ENCODE measurements around the gene RTBDN.

RTBDN gene

DNA sequence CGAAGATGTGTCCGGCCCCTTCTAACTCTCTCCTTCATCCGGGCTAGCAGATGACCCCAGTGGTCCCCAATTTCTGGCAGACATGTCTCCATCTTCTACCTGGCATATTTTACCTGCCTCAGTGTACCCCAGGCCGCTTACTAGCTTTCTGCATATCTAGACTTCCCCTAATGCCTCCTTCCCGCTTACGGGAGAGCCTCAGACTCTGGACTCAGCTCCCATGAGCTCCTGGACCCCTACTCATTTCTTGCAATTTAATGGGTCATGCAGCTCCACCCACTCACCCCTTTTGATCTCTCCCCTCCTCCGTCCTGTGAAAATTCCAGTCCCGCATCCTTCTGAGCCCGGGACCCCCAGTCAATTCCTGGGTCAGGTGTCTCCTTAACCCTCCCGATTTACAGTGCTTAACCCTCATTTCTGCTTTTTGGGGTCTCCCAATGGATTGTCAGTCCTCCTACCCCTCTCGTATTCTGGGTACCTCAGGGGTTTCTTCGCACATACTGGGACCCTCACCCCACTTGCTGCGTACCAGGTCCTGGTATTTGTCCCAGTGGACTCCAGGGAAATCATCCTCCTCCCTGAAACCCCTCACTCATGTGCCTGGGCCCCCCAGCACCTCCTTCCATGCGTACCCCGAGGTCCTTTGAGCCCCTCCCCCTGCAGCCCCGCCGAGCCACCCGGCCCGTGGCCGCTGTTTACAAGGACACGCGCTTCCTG is 43.6 kb downstream of the RTBDN start:
- no peak for DNase-seq

DNA sequence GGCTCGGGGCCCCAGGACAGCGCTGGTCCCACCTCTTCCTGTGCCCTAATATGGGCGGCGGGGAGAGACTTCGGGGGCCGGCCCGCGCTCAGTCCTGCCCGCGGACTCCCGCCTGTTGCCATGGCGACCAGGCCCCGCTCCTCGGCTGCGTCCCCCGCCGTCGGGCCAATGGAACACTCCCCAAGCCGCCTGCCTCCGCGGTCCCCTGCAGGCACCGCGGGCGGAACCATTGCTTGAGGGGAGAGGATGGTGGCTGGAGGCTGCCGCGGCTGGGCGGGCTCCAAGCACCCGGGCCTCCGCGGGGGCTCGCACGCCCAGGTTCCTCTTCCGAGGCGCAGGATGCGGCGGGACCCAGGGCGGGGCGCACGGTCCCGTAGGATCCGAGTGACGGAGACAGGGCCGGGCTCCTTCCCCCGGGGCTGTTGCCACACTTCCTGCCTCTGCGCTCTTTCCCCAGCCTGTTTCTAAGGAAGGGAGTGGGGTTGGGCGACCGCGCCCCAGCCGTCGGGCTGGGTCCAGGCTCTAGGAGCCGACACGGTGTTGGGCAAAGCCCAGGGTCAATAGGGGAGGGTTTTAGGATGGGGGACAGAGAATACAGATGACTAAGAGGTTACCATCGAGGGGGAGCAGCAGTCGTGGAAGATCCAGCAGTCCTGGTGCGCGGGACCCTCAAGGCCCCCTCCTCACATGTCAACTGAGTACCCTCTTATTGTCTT is 44.3 kb downstream of the RTBDN start:
- peak; percentile 57 for DNase-seq

DNA sequence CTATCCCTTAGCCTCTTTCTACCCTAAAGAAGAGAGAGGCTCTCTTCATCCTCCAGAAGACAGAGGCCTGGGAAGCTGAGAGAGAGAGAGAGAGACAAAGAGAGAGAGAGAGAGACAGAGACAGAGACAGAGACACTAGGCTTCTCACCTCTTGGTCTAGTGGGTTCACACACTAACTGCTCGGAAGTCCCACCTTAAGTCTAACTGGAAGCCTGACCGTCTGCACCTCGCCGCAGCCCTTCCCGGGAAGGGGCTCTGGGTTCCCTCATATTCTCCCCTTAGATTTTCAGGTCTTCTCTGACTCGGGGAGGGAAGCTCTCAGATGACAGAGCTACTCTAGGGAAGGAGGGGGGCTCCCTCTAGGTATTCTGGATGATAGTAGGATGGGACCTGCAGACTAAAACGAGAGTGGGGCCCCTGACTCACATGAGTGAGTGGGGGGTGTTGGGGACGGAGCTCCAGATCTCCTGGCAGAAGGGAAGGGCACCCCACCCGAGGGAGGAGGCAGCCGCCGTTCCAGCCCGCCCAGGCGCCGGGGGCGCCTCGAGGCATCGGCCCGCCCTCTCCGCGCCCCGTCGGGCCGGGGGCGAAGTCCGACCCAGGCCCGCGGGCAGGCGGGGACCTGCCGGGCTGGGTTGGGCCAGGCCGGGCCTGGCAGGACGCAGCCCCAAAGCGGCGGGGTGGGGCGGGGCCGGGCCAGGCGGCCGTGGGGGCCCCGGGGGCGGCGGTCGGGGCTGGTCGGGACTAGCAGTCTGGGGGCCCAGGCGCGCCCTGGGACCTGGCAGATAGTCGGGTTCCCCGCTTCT is 45.1 kb downstream of the RTBDN start:
- DNase-seq = peak; percentile 23

DNA sequence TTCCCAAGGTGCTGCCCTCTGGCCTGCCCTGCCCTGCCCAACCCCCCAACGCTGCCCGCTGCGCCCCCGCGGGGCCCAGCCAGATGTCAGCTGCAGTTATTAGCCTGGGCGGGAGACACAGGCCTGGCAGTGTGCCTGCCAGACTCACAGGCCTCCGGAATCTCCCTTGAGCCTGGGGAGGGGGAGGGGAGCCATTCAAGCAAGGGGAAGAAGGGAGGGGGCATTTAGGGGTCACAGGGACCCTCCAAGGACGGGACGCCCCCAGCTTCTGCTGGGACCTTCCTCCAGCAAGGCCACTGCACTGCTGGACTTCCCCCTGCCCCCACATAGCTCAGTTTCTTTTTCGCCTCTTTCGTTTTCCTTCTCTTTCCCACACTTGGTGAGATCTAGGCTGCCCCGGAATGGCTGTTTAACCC is 45.7 kb downstream of the RTBDN start:
- DNase-seq = peak; percentile 21

DNA sequence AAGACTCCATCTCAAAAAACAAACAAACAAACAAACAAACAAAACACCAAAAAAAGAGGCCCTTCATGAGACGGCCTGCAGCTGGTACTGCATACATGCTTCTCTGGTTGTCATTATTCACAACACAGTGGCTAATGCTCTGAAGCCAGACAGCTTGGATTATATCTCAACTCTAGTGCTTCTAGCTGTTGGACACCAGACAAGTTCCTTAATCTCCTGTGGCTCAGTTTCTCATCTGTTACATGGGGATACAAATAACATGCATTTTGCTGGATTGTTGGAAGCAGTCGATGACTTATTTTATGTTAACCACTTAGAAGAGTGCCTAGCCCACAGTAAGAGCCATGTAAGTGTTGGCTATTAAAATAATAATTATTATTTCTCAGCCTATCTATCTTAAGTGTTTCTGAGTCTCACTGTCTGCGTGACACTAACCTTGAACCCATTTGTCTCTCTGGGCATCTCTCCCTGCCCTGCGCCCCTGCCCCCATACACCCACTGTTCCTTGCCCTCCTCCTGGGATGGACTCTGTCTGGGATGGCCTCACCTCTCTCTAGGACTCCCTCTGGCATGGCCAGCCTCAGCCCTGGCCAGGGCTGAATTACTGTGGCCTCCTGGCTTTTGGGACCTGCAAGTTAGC is 46.2 kb downstream of the RTBDN start:
- no peak for DNase-seq

DNA sequence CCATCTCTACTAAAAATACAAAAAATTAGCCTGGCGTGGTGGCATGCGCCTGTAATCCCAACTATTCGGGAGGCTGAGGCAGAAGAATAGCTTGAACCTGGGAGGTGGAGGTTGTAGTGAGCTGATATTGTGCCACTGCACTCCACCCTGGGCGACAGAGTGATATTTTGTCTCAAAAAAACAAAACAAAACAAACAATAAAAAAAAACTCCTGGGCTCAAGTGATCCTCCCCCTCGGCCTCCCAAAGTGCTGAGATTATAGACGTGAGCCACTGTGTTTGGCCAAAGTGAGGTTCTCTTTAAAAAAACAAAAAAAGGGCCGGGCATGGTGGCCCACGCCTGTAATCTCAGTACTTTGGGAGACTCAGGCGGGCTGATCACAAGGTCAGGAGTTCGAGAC is 46.9 kb downstream of the RTBDN start:
- no peak for DNase-seq

DNA sequence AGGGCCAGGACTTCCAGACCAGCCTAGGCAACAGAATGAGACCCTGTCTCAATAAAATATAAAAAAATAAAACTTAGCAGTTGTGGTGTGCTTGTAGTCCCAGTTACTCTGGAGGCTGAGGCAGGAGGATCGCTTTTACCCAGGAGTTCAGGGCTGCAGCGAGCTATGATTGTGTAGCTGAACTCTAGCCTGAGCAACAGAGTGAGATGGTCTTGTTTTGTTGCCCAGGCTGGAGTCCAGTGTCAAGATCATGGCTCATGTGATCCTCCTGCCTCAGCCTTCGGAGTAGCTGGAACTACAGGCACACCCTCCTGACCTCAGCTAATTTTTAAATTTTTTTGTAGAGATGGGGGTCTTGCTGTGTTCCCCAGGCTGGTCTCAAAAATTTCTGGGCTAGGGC is 47.4 kb downstream of the RTBDN start:
- no peak for DNase-seq

DNA sequence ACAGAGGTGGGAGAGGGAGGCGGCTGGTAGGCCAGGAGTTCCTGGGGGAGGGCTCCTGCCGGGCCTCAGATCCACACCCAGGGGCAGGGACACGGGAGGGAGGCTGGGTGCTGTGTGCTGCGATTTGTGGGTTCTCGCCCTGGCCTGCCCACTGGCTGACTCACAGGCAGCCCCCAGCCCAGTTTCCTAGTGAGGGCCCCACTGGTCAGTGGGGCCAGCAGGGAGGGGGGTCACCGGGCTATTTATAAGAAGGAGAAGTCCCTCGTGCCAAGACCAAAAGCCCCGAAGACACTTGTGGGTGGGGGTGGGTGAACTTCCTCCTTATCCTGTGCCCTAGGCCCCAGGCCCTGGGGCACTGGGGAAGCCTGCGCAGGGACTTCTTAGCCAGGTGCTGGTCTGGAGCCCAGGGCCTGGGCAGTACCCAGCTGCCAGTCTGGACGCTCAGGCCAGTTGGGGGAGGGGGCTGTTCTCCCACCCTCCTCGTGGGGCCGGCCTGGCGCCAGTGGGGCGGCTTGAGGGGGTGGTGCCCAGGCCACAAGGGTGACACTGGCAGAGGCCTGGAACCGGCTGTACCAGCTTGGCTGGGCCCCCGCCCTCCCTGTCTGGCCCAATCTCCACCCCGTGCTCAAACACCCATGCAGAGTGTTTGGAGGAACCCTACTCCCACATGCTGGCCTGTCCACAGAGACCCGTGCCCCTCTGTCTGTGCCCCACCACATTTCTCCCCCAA is 48.1 kb downstream of the RTBDN start:
- no peak for DNase-seq

DNA sequence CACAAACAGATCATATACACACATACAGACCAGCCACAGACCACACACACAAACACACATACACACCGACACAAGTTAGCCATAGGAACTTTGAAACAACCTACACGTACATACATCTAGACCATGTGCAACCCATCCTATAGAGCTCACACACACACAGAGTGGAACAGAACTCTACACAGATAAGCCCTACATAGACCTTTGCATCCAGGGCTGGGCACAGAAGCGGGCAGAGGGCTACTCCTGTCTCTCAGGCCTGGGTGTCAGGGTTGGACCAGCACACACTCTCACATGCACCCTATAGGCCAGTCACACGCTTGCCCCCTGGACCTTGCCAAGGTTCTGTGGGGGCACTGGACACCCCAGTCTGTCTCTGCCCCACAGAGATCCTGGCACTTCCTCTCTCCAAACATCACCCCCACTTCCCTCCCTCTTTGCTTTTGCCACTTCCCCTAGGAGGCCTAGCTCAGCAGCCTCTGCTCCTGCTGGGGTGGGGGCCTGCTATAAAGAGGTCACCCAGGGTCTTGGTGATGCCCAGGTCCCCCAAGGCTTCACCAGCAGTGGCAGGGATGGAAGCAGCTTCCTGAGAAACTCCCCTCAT is 48.8 kb downstream of the RTBDN start:
- DNase-seq = no peak

DNA sequence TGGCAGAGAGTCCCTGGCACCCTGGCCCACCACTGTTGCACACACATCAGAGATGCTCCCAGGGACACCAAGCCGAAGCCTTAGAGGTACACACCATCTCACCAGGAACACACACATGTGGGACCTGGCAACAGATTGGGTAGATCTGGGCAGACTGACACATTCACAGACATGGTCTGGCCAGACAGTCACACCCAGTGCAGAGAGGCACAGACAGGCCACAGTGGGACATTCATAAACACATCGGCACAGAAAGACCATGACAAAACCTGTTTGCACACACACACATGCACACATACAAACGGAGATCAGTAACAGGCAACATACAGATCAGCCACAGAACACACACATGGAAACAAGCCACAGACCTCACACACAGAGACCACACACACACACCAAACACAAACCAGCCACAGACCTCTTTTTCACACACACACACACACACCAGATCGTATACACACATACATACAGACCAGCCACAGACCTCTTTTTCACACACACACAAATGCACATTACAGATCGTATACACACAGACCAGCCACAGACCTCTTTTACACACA is 49.4 kb downstream of the RTBDN start:
- no peak for DNase-seq

DNA sequence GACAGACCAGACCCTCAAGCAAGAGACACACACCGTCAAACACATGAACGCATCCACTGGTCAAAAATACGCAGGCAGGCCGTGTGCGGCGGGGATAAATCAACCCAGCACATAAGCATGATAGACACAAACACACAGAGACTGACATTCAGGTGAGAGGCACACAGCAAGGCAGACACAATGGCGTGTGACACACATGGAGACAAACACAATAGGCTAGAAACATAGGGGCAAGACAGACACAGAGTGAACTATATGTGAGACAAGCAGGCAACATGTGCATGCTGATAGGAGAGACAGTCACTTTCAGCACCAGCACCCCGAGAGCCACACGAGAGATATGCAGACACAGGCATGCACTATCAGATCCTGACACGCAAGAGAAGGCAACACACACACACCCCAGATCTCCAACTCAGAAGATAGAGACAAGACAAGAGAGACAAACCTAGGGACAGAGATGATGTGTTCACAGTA is 49.9 kb downstream of the RTBDN start:
- no peak for DNase-seq

DNA sequence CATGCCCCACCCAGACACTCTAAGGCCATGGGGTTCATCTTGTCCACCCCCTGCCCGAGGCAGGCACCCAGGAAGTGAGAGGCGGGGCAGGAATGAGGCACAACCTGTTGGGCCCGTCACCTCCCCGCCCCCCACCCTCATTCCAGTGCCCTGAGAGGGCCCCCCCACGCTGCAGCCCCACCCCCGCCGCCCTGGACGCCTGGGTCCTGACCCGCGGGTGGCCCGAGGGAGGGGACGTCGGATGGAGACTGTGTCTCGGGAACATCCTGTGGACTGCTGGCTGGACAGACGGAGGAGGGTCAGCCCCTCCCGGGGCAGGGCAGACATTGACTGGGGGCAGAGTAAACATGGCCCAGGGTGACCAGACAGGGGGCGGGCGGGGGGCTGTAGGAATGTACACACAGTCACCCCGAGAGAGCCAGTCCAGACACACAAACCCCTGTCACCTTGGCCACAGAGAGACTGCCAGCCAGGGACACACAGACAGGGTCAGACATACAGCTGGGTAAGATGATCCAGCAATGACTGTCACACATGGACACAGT is 50.5 kb downstream of the RTBDN start:
- DNase-seq = no peak

DNA sequence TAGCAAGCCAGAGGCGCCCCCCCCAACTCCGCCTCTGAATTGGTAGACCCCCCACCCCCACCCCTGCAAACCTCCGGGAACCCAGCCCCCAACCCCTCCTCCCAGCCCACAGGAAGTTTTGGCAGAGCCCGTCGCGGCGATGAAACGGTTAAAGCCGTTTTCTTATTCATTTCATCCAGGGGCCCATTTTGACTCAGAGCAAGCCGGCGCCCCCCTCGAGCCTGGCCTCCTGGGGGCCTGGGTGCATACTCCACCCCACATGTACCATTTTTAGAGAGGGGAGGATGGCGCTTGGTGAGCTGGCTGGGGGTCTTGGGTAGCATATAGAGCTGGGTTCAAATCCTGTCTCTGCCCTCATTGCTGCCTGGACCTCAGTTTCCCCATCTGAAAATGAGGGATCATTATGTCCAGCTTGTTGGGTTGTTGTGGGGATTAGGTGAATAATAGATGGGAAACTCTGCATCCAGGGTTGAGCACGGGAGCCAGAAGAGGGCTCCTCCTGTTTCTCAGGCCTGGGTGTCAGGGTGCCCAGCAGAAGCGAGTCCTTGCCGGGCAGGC is 51.0 kb downstream of the RTBDN start:
- DNase-seq = no peak

DNA sequence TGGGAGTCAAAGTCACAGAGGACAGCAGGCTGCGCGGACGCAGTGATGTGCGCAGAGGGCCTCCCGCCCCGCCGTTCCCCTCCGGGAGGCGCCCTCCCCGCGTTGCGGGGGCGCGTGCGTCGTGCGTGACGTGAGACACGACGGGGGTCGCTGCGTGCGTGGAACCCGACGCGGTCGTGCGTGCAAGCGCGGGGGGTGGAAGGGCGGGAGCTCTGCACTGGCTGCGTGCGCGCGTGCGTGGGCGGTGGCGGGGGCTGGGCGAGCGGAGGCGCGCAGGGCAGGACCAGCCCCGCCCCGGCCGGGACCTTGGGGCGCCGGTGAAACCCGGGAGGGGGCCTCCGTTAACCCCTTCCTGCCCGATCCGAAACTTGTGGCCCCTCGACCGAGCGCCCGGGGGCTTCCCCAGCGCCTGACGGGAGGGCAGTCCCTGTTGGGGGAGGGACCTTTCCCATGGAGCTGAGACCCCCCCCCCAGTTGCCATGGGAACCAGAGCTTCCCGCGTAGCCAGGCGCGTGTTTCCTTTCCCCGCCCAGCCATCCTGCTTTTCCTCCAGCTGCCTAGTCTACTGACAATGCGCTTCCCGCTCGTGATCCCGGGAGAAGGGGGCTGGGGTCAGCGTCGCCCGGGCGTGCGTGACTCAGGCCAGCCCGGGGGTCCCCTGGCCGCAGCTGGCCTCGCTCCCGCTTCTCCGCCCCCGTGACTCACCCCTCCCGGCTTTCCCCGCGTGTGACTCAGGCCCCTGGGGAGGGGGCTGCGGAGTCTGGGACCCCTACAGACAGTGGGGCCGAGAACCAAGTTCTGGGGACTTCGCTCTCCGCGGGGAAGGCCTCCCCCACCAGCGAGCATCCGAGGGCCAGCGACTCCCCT is 51.7 kb downstream of the RTBDN start:
- peak; percentile 58 for DNase-seq

DNA sequence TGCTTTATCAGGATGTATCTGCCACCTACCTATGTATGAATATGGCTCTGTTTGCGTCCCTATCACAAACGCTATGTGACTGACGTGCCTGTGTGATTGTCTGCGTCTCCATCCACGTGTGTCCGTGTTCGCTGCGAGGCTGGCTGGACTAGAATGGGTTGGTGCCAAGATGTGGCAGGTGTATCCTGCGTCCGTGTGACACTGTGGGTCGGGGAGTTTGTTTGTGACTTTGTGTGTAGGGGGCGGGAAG is 52.3 kb downstream of the RTBDN start:
- DNase-seq = no peak

DNA sequence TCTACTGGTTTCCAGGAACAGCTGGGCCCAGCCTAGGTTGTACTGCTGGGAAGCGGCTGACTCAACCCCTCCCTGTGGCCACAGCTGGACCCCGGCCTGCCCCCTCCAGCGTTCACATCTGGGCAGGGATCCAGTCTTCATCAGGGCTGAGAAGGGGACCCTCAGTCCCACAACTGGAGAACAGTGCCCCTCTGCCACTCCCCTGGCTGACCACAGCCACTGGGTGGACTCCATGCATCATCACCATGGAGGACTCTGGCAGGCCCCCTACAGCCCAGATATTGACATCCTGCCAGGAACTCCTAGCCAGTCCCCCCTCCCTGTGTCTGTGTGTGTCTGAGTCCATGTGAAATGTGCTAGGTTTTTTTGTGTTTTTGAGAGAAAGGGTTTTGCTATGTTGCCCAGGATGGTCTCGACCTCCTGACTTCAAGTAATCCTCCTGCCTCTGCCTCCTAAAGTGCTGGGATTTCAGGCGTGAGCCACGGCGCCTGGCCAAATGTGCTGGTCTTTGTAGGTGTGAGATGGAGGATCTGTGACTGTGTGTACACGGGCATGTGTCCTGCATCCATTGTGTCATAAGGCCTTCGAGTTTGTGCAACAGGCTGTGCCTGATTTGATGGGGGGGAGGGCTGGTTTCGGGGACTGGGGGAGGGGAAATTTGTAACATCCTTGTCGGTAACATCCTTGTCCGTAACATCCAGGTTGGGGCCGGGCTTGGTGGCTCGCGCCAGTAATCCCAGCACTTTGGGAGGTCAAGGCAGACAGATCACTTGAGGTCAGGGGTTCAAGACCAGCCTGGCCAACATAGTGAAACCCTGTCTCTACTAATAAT is 55.0 kb downstream of the RTBDN start:
- DNase-seq = peak; percentile 28

DNA sequence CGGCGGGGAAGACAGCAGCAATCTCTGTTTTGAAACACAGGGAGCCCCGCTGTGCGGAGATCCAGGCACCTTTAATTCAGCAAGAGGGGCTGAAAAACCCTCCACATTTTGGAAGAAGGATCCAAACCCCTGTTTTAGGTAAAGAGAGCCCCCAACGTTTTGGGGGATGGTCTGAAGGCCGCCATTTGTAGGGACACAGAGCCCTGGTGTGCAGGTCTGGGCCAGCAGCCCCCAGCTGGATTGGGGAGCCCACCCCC is 55.5 kb downstream of the RTBDN start:
- DNase-seq = no peak

DNA sequence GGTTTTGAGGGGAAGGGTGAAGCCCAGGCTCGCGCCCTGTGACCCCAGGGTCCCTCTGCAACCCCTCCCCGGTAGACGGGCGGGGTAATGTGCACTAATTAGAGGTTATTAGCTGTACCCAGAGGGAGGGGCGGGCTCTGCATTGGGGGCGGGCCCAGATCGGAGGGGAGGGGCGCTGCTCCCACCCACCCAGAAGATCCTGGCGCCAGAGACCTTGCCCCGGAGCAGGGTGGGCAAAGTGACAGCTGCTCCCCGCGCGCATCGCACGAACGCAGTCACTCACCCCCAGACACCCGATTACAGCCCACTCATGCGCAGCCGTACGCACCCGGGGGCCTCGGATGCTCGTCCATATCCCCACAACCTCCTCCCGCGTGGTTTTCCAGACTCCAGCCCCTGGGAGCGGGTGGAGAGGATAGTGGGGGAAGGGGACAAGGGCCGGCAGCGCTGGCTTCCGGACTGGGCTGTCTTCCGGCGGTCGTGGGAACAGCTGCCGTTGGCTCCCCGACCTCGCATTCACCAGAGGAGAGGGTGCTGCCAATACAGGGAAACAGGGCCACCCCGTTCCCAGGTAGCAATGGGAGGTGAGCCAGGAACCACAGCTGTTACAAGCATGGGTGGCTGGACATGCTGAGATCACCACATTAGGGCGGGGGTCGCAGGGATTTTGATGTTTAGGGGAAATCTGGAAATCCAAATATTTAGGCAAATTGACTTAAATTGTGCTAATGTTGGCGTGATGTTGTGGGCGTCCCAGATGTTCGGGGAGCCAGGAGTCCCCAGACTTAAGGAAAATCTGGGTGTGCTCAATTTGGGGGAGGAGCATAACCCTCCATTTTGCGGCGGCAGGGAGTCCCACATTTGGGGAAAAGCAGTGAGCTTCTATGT is 56.1 kb downstream of the RTBDN start:
- peak; percentile 77 for DNase-seq
